Measurements from ENCODE around the gene C10orf120. TPM values are rescaled to one million over a fixed set of nuclear protein-coding genes. Genes with fewer than 3 reads are reported as not detected.

The C10orf120 gene
- total RNA-seq, 1 experiment from 2014 or later, result not detected

- ATAC-seq, result no peak
Observed at GRCh38 chr10:122665329-122665860, 34.3 kb downstream of the C10orf120 start.

GRCh38 chr10:122664501-122664900, 35.1 kb downstream of the C10orf120 start:
- DNase-seq (ENCODE audit: low read depth, low spot score) (no peak), ATAC-seq (no peak)
- in situ Hi-C loops (cut with HindIII; ENCODE audit: low pct_unique_long_range_greater_than_20kb, low sequenced_read_pairs) (no loop called here), intact Hi-C loops (cut with micrococcal nuclease; ENCODE audit: unreplicated experiment) (no loop called here)
- BruUV-seq (replicated peaks), result no TSS peak
- Histone ChIP-seq H3K4me1 (ENCODE audit: control insufficient read depth, insufficient read depth, low read length) (no peaks in the 10 kb centered on the region), H3K9me3 (ENCODE audit: control insufficient read depth, insufficient read depth, low read depth, low read length) (no peaks in the 10 kb centered on the region), H3K4me3 (ENCODE audit: low read depth in 2 of 2, low read length in 2 of 2) (no peak overlapping the region), H3K27me3 (ENCODE audit: control insufficient read depth, insufficient read depth, low read length) (peaks cover 22% of the 10 kb centered on the region), H3K36me3 (ENCODE audit: control insufficient read depth, insufficient read depth, low read length) (no peaks in the 10 kb centered on the region), H3K27ac (ENCODE audit: low read length) (no peak overlapping the region)
- ChIA-PET CTCF (no interaction called here), POLR2A (no interaction called here)
- TF ChIP-seq CTCF (IDR thresholded peaks at IDR 0.05), result no peak
- TF ChIP-seq REST (IDR thresholded peaks at IDR 0.05; ENCODE audit: insufficient read depth in 1 of 2, low read depth in 2 of 2, low read length in 1 of 2), result no peak
- TF ChIP-seq TCF7L2 (IDR thresholded peaks at IDR 0.05; ENCODE audit: low read depth, low read length), result no peak
- no peak for TF ChIP-seq SIN3A (IDR thresholded peaks at IDR 0.05; ENCODE audit: borderline replicate concordance, insufficient read depth, low read depth, low read length)
- TF ChIP-seq POLR2AphosphoS5 (IDR thresholded peaks at IDR 0.05; ENCODE audit: low read depth, low read length), result no peak

More at GRCh38 chr10:122665329-122665860, 34.3 kb downstream of the C10orf120 start:
- TF ChIP-seq SIN3A (IDR thresholded peaks at IDR 0.05; ENCODE audit: borderline replicate concordance, insufficient read depth, low read depth, low read length), result no peak
- no peak for TF ChIP-seq TCF7L2 (IDR thresholded peaks at IDR 0.05; ENCODE audit: low read depth, low read length)
- TF ChIP-seq REST (IDR thresholded peaks at IDR 0.05; ENCODE audit: insufficient read depth in 1 of 2, low read depth in 2 of 2, low read length in 1 of 2), result no peak
- no peak for TF ChIP-seq CTCF (IDR thresholded peaks at IDR 0.05)
- no peak for TF ChIP-seq POLR2AphosphoS5 (IDR thresholded peaks at IDR 0.05; ENCODE audit: low read depth, low read length)
- intact Hi-C loops (cut with micrococcal nuclease; ENCODE audit: unreplicated experiment) (no loop called here), in situ Hi-C loops (cut with HindIII; ENCODE audit: low pct_unique_long_range_greater_than_20kb, low sequenced_read_pairs) (no loop called here)
- H3K36me3 ChIP-seq (ENCODE audit: control insufficient read depth, insufficient read depth, low read length), result no peaks in the 10 kb centered on the region
- no peak for DNase-seq (ENCODE audit: low read depth, low spot score)
- no peak overlapping the region for H3K27ac ChIP-seq (ENCODE audit: low read length)
- no peaks in the 10 kb centered on the region for H3K9me3 ChIP-seq (ENCODE audit: control insufficient read depth, insufficient read depth, low read depth, low read length)
- POLR2A ChIA-PET, result no interaction called here
- H3K27me3 ChIP-seq (ENCODE audit: control insufficient read depth, insufficient read depth, low read length), result peaks cover 19% of the 10 kb centered on the region
- H3K4me3 ChIP-seq (ENCODE audit: low read depth in 2 of 2, low read length in 2 of 2), result no peak overlapping the region
- no peaks in the 10 kb centered on the region for H3K4me1 ChIP-seq (ENCODE audit: control insufficient read depth, insufficient read depth, low read length)
- CTCF ChIA-PET, result no interaction called here
- no TSS peak for BruUV-seq (replicated peaks)
